Measurements from ENCODE around the gene HIP1. TPM values are rescaled to one million over a fixed set of nuclear protein-coding genes. Genes with fewer than 3 reads are reported as not detected.
"Not testable (repeated sequence)": the region's sequence is repeated elsewhere in the genome, so short reads cannot be mapped to it uniquely, and the experiment has no call there.

HIP1 gene
- polyA plus RNA-seq, 1 of the 3 experiments (the other 2 are of a cell fraction) = 11.3 TPM

GRCh38 chr7:75776295-75776971 is 37.7 kb upstream of the HIP1 start (continued):
- TF ChIP-seq MEF2A (IDR thresholded peaks at IDR 0.05; ENCODE audit: borderline replicate concordance, low read depth) (peak; percentile 48; the same call in 1 of the 2 replicates), USF2 (IDR thresholded peaks at IDR 0.05; ENCODE audit: borderline replicate concordance, low read depth, low read length) (no peak), EP300 (IDR thresholded peaks at IDR 0.05; ENCODE audit: borderline replicate concordance in 1 of 2, low read depth in 1 of 2, low read length in 1 of 2) (peak in 1 of 2 experiments; percentile 23; a peak in 1 of 4 replicates), RFX5 (IDR thresholded peaks at IDR 0.05; ENCODE audit: low read length) (no peak), EZH2phosphoT487 (IDR thresholded peaks at IDR 0.05; ENCODE audit: borderline replicate concordance, low read depth) (no peak), FOXM1 (IDR thresholded peaks at IDR 0.05; ENCODE audit: low read depth) (no peak), CHD2 (IDR thresholded peaks at IDR 0.05; ENCODE audit: low read length, partially characterized antibody) (no peak), SMC3 (IDR thresholded peaks at IDR 0.05; ENCODE audit: low read depth, low read length) (no peak), CTCF (IDR thresholded peaks at IDR 0.05) (peak; percentile 23; the same call in 1 of the 2 replicates), MXI1 (IDR thresholded peaks at IDR 0.05; ENCODE audit: low read depth, low read length) (no peak), RXRA (IDR thresholded peaks at IDR 0.05; ENCODE audit: borderline replicate concordance, low read depth) (no peak), FOXJ3 (CRISPR knock-in tag; IDR thresholded peaks at IDR 0.05) (no peak), ELF1 (IDR thresholded peaks at IDR 0.05) (no peak)

GRCh38 chr7:75773958-75774357 is 35.2 kb upstream of the HIP1 start:
- CTCF ChIA-PET; H3K27ac ChIP-seq (ENCODE audit: low read depth in 2 of 2, low read length in 1 of 2); H3K4me3 ChIP-seq (ENCODE audit: low read depth in 2 of 2, low read length in 1 of 2); H3K9ac ChIP-seq; H3K9me2 ChIP-seq; H3K79me2 ChIP-seq (ENCODE audit: insufficient read depth); H4K20me1 ChIP-seq (ENCODE audit: insufficient read depth); H3K4me1 ChIP-seq (ENCODE audit: control insufficient read depth in 1 of 2, insufficient read depth in 2 of 2, low read depth in 1 of 2, low read length in 1 of 2); H3K27me3 ChIP-seq (ENCODE audit: insufficient read depth); H3K9me3 ChIP-seq; H3K36me3 ChIP-seq (replicated peaks in 1 of 2; ENCODE audit: control insufficient read depth in 1 of 2, insufficient read depth in 2 of 2, low read length in 1 of 2); H3K4me2 ChIP-seq; POLR2A ChIA-PET; H3F3A ChIP-seq (replicated peaks; ENCODE audit: insufficient read depth); H2AFZ ChIP-seq (ENCODE audit: low read depth); DNase-seq: not testable (repeated sequence)
- 93% methylated on average over 6 of the region's 6 CpGs for WGBS (ENCODE audit: low lambda C conversion rate)
